HG03442 (cell line): Measurements from ENCODE around the gene MRRF.

Source experiments
- ATAC-seq: cut with Tn5 transposase; IDR thresholded peaks from one replicate; pipeline ENCODE4 v1.9.1; 2021; ENCODE audit warnings: mild to moderate bottlenecking, moderate library complexity; ENCODE audit not compliant: unreplicated experiment

The MRRF gene

GRCh38 chr9:122264360-122265148 lies at the start of gene MRRF, which contains the start of gene RBM18:
Gene MRRF, plus strand, starts transcription at chr9:122264882. Its CDS starts 6,010 bp downstream, at chr9:122270892.
Gene RBM18, minus strand, starts transcription at chr9:122264840. Its CDS starts 3,348 bp downstream, at chr9:122261492.
- ATAC-seq, result peak; percentile 80

GRCh38 chr9:122215663-122216062 lies 49.0 kb upstream of the MRRF start:
- ATAC-seq, result no peak

GRCh38 chr9:122216138-122216797 lies 48.4 kb upstream of the MRRF start:
- ATAC-seq, result no peak

GRCh38 chr9:122216798-122217418 lies 47.8 kb upstream of the MRRF start:
- no peak for ATAC-seq

- no peak for ATAC-seq
These were observed 47.0 kb upstream of the MRRF start for GRCh38 chr9:122217640-122218039.

GRCh38 chr9:122218071-122218934 lies 46.4 kb upstream of the MRRF start:
- ATAC-seq, result no peak

GRCh38 chr9:122218935-122219855 lies 45.5 kb upstream of the MRRF start:
- ATAC-seq, result no peak

- no peak for ATAC-seq
These were observed 44.6 kb upstream of the MRRF start for GRCh38 chr9:122219856-122220672.

GRCh38 chr9:122220673-122221182 lies 44.0 kb upstream of the MRRF start:
- ATAC-seq, result no peak

- ATAC-seq, result no peak
These were observed 43.4 kb upstream of the MRRF start for GRCh38 chr9:122221183-122221811.

GRCh38 chr9:122222791-122223190 lies 41.9 kb upstream of the MRRF start:
- ATAC-seq, result no peak

- no peak for ATAC-seq
These were observed 41.2 kb upstream of the MRRF start for GRCh38 chr9:122223435-122223834.

GRCh38 chr9:122225312-122226141 lies 39.2 kb upstream of the MRRF start:
- no peak for ATAC-seq

GRCh38 chr9:122226142-122226757 lies 38.4 kb upstream of the MRRF start:
- no peak for ATAC-seq

GRCh38 chr9:122226758-122227574 lies 37.7 kb upstream of the MRRF start:
- ATAC-seq, result no peak

GRCh38 chr9:122227575-122227900 lies 37.1 kb upstream of the MRRF start:
- ATAC-seq, result no peak
